Left colon (tissue), 2 donors: ENCODE results near the gene NANS. TPM values are rescaled to one million over a fixed set of nuclear protein-coding genes. Genes with fewer than 3 reads are reported as not detected.
"Not testable (repeated sequence)": the region's sequence is repeated elsewhere in the genome, so short reads cannot be mapped to it uniquely, and the experiment has no call there.

ENCODE experiments used
- ATAC-seq: fragments of 200-7000 bp; cut with Tn5 transposase; one replicate; pipeline ENCODE4 v1.9.1; 2020; ENCODE audit warnings: mild to moderate bottlenecking, moderate library complexity
- DNase-seq, 2 donors: peaks; one replicate each; pipeline ENCODE4 v3.0.0-alpha.2; 2020
- intact Hi-C, 2 donors: fragments of 100-400 bp; cut with DNase I in 1 of 2; cut with micrococcal nuclease in 1 of 2; formaldehyde crosslinking; loops; one replicate each; pipeline versions ENCODE4 v1.11.2 to v1.14.0; 2022; cut with DNase I, micrococcal nuclease
- total RNA-seq, 2 donors: library from RNA; stranded (reverse); fragmentation: NEBNext Ultra II Directional; extraction: Animal tissue kit (Norgen Biotek cat#: 25700); gene quantifications; one replicate each; pipeline ENCODE4 v1.2.1, GENCODE V29; 2021
- donor health status: DM: no; HTN: no; CAD: no.
- donor health status: DM: yes; HTN: yes; CAD: no.

NANS gene
- total RNA-seq, 2 donors from 2014 or later, result 231 to 527 TPM

GRCh38 chr9:98118640-98119601 lies 62.4 kb downstream of the NANS start, which contains the start of gene TRIM14:
Gene TRIM14, minus strand, starts transcription at chr9:98119222. Its CDS starts 34 bp downstream, at chr9:98119188.
- intact Hi-C loops, result no loop called here
- DNase-seq, result peak; percentile 85 to 91
- ATAC-seq, result peak; percentile 65

- ATAC-seq, result peak; percentile 64
Observed at GRCh38 chr9:98120476-98120875, 63.9 kb downstream of the NANS start.

GRCh38 chr9:98121058-98121457 lies 64.5 kb downstream of the NANS start:
- DNase-seq (peak; percentile 53 to 81), ATAC-seq (peak; percentile 64)
- intact Hi-C loops, result no loop called here

More at GRCh38 chr9:98120476-98120875, 63.9 kb downstream of the NANS start:
- DNase-seq, result peak; percentile 56 to 75
- intact Hi-C loops, result no loop called here

GRCh38 chr9:98124091-98124490 lies 67.6 kb downstream of the NANS start:
- ATAC-seq, intact Hi-C loops, DNase-seq: not testable (repeated sequence)

GRCh38 chr9:98124637-98125426 lies 68.3 kb downstream of the NANS start:
- no peak for DNase-seq
- intact Hi-C loops, result no loop called here
- ATAC-seq, result no peak

- DNase-seq (peak in 1 of 2 donors; percentile 16), ATAC-seq (no peak)
- intact Hi-C loops, result no loop called here
Observed at GRCh38 chr9:98127226-98127625, 70.7 kb downstream of the NANS start.

- intact Hi-C loops, result no loop called here
- DNase-seq, result peak in 1 of 2 donors; percentile 17
- ATAC-seq, result no peak
Observed at GRCh38 chr9:98128316-98128715, 71.8 kb downstream of the NANS start.

GRCh38 chr9:98129451-98129881 lies 72.9 kb downstream of the NANS start:
- no peak for ATAC-seq
- intact Hi-C loops, result no loop called here
- peak in 1 of 2 donors; percentile 36 for DNase-seq

- ATAC-seq, intact Hi-C loops, DNase-seq: not testable (repeated sequence)
Observed at GRCh38 chr9:98130060-98130459, 73.5 kb downstream of the NANS start.

- ATAC-seq (no peak), DNase-seq (peak in 1 of 2 donors; percentile 21)
- intact Hi-C loops, result no loop called here
Observed at GRCh38 chr9:98130576-98131228, 74.2 kb downstream of the NANS start.

GRCh38 chr9:98132158-98132557 lies 75.6 kb downstream of the NANS start:
- ATAC-seq (no peak), DNase-seq (no peak)
- intact Hi-C loops, result no loop called here

Other genes starting within 250 kb of the NANS start
- gene FOXE1, start 203.5 kb upstream of the NANS start, total RNA-seq, result under 1 TPM in 1 of 2 donors, not detected in 1; 0.08 TPM
- gene TRMO, start 134.2 kb upstream of the NANS start, total RNA-seq, result 10 to 100 TPM; 14.0 to 15.0 TPM
- gene HEMGN, start 118.6 kb upstream of the NANS start, total RNA-seq, result not detected
- 100 to 1,000 TPM in 1 of 2 donors, 10 to 100 TPM in 1; 98.2 to 137 TPM for gene ANP32B, start 73.4 kb upstream of the NANS start, total RNA-seq
- 10 to 100 TPM; 46.3 to 55.6 TPM for gene TRIM14, start 62.5 kb downstream of the NANS start, total RNA-seq
- 10 to 100 TPM; 56.5 to 70.4 TPM for gene CORO2A, start 135.9 kb downstream of the NANS start, total RNA-seq
- gene TBC1D2, start 198.9 kb downstream of the NANS start, total RNA-seq, result 10 to 100 TPM; 26.0 to 28.3 TPM